Osteocyte (in vitro differentiated cells): ENCODE results near the gene STARD13. TPM values are rescaled to one million over a fixed set of nuclear protein-coding genes. Genes with fewer than 3 reads are reported as not detected.
"Not testable (repeated sequence)": the region's sequence is repeated elsewhere in the genome, so short reads cannot be mapped to it uniquely, and the experiment has no call there.

Source experiments
- DNase-seq: peaks from one replicate; pipeline ENCODE4 v3.0.0; 2021; ENCODE audit warnings: mixed read lengths; ENCODE audit not compliant: unreplicated experiment; ENCODE audit errors: extremely low spot score
- H3K27ac Mint-ChIP-seq: one replicate; pipeline ENCODE4 v1.8.0; 2021; ENCODE audit warnings: mild to moderate bottlenecking, mixed read lengths; ENCODE audit not compliant: unreplicated experiment
- H3K27me3 Mint-ChIP-seq: one replicate; pipeline ENCODE4 v1.8.0; 2021; ENCODE audit warnings: mixed read lengths; ENCODE audit not compliant: unreplicated experiment
- H3K36me3 Mint-ChIP-seq: one replicate; pipeline ENCODE4 v1.8.0; 2021; ENCODE audit warnings: mixed read lengths; ENCODE audit not compliant: unreplicated experiment
- H3K4me1 Mint-ChIP-seq: one replicate; pipeline ENCODE4 v1.8.0; 2021; ENCODE audit warnings: mixed read lengths; ENCODE audit not compliant: unreplicated experiment
- H3K4me3 Mint-ChIP-seq: one replicate; pipeline ENCODE4 v1.8.0; 2021; ENCODE audit warnings: mild to moderate bottlenecking, moderate library complexity, mixed read lengths; ENCODE audit not compliant: unreplicated experiment
- H3K9me3 Mint-ChIP-seq: one replicate; pipeline ENCODE4 v1.8.0; 2021; ENCODE audit warnings: mixed read lengths; ENCODE audit not compliant: unreplicated experiment
- total RNA-seq: library from RNA; stranded (reverse); gene quantifications from 2 replicates; pipeline ENCODE4 v1.2.1, GENCODE V29; 2021
- TF ChIP-seq, protein P1 (sequence below): fragments of 200-600 bp; sonication (generic); IDR thresholded peaks from 2 replicates; pipeline ENCODE4 v1.5.0; 2021; ENCODE audit warnings: antibody characterized with exemption, mild to moderate bottlenecking, moderate library complexity

Gene STARD13
- total RNA-seq, 1 donor from 2014 or later: 72.0 TPM

DNA sequence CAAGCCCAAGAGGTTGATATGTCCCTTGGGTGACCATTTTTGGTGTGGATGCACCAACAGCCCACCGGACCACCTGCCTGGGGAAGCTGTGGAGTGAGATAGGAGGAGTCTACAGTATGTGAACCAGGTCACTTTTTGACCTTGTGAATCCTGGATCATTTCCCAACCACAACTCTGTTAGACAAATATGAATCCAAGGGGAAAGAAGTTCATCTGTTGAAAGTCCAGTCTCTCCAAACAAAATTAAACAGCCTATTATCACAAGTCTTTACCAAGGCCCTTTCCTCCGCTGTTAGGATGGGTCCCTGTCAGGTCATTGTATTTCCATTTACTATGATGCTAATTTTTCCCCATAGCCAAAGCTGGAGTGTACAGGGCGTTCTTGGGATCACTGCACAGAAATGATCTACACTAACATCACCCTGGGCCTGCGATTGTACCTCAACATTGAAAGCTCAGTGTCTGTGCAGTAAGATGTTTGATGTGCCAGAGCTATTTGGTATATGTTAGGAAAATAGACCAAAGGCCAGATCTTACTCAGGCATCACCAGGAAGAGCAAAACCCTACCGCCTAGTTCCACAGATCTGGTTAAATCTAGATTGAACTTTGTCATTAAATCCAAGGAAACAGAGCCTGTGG is 117.1 kb downstream of the STARD13 start:
- H3K27ac Mint-ChIP-seq: peak overlapping the region; percentile 98
- H3K27me3 Mint-ChIP-seq: no peaks in the 10 kb centered on the region
- no peaks in the 10 kb centered on the region for H3K9me3 Mint-ChIP-seq
- TF ChIP-seq, protein P1, sequence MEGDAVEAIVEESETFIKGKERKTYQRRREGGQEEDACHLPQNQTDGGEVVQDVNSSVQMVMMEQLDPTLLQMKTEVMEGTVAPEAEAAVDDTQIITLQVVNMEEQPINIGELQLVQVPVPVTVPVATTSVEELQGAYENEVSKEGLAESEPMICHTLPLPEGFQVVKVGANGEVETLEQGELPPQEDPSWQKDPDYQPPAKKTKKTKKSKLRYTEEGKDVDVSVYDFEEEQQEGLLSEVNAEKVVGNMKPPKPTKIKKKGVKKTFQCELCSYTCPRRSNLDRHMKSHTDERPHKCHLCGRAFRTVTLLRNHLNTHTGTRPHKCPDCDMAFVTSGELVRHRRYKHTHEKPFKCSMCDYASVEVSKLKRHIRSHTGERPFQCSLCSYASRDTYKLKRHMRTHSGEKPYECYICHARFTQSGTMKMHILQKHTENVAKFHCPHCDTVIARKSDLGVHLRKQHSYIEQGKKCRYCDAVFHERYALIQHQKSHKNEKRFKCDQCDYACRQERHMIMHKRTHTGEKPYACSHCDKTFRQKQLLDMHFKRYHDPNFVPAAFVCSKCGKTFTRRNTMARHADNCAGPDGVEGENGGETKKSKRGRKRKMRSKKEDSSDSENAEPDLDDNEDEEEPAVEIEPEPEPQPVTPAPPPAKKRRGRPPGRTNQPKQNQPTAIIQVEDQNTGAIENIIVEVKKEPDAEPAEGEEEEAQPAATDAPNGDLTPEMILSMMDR: no peak
- DNase-seq: no peak
- H3K4me3 Mint-ChIP-seq: peak overlapping the region; percentile 38
- H3K36me3 Mint-ChIP-seq: peaks cover 42% of the 10 kb centered on the region
- H3K4me1 Mint-ChIP-seq: peaks cover 69% of the 10 kb centered on the region

DNA sequence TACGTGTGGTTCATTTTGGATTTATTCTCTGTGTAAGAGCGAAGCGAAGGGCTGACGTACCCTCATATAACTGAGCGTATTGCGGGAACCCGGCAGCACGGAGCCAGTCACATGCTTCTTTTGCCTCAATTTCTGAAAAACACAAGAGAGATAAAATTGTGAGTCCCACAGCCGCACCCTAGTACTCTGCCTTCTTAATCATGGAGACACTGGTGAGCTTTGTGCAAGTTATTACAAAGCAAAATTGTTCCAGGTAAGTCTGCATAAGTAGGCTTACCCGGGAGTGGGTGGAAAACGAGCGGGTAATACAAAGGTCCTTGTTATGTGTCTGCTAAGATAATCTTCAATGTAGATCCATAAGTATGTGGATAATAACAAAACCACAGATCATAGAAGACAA is 118.1 kb downstream of the STARD13 start:
- H3K36me3 Mint-ChIP-seq: peaks cover 48% of the 10 kb centered on the region
- H3K27ac Mint-ChIP-seq: peak overlapping the region; percentile 98
- peaks cover 60% of the 10 kb centered on the region for H3K4me1 Mint-ChIP-seq
- H3K4me3 Mint-ChIP-seq: no peak overlapping the region
- DNase-seq: no peak
- H3K27me3 Mint-ChIP-seq: no peaks in the 10 kb centered on the region
- H3K9me3 Mint-ChIP-seq: peaks cover 5% of the 10 kb centered on the region
- TF ChIP-seq, protein P1: no peak

DNA sequence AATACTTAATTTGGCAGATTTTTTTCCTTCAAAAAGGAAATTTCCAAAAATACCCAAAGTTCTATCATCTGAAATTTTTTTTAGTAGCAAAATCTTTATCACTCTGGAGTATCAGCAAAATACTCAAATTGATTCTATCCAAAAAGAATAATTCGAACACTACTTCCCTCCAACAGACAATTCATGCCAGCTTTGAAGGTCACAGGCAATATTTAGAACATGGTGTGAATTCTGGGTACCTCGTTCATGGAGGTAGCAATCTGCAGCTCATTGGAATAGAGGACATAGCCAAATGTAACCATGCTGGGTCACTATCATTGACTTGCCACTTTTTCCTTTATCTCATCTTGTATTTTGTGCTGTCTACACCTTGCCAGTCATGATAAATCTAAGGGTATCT is 119.8 kb downstream of the STARD13 start:
- H3K27me3 Mint-ChIP-seq: no peaks in the 10 kb centered on the region
- no peak overlapping the region for H3K4me3 Mint-ChIP-seq
- H3K9me3 Mint-ChIP-seq: peaks cover 11% of the 10 kb centered on the region
- TF ChIP-seq, protein P1: no peak
- peaks cover 51% of the 10 kb centered on the region for H3K36me3 Mint-ChIP-seq
- H3K27ac Mint-ChIP-seq: no peak overlapping the region
- peaks cover 43% of the 10 kb centered on the region for H3K4me1 Mint-ChIP-seq
- DNase-seq: no peak

DNA sequence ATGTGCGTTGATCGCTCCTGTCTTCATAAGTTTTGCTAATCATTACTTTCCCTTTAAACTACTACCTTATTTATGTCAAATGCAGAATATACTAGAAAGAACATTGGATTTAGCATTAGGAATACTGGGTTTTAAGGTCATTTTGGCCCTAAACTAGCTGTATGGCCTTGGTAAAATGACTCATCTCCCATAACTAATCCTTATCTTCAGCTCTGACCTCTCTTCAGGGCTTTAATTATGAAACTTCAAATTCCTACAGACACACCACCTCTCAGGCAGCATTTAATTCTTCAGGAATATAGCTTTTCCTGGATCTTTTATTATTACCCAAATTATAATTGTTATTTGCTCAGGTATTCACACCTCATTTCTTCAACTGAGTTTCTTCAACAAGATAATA is 121.2 kb downstream of the STARD13 start:
- Mint-ChIP-seq H3K36me3 (peaks cover 61% of the 10 kb centered on the region), H3K4me1 (peaks cover 36% of the 10 kb centered on the region), H3K4me3 (no peak overlapping the region), H3K9me3 (peaks cover 11% of the 10 kb centered on the region), H3K27ac (peak overlapping the region; percentile 58), H3K27me3 (no peaks in the 10 kb centered on the region)
- TF ChIP-seq, protein P1: no peak
- no peak for DNase-seq

DNA sequence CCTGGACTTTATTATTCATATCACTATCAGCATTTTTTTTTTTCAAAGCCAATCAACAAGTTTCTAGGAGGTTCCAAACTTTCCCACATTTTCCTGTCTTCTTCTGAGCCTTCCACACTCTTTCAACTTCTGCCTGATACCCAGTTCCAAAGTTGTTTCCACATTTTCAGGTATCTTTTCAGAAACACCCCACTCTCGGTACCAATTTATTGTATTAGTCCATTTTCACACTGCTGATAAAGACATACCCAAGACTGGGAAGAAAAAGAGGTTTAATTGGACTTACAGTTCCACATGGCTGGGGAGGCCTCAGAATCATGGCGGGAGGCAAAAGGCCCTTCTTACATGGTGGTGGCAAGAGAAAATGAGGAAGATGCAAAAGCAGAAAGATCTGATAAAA is 122.8 kb downstream of the STARD13 start:
- Mint-ChIP-seq H3K4me1 (peaks cover 23% of the 10 kb centered on the region), H3K27ac (peak overlapping the region; percentile 13)

More for the DNA sequence above, 122.8 kb downstream of the STARD13 start:
- not testable (repeated sequence) for H3K4me3 Mint-ChIP-seq, DNase-seq, H3K27me3 Mint-ChIP-seq
- Mint-ChIP-seq H3K9me3 (peaks cover 11% of the 10 kb centered on the region), H3K36me3 (peaks cover 74% of the 10 kb centered on the region)
